DND-41 (cell line): ENCODE results near the gene THOC1.

ENCODE experiments used
- ATAC-seq: fragments of 200-7000 bp; cut with Tn5 transposase; 3 replicates; pipeline ENCODE4 v1.9.1; 2021; ENCODE audit warnings: low read depth; ENCODE audit not compliant: insufficient read depth
- DNase-seq: peaks from one replicate; pipeline ENCODE4 v3.0.0-alpha.2; 2020
- H2AFZ ChIP-seq: 2 replicates; pipeline ENCODE4 v1.6.0; 2012; ENCODE audit warnings: low read depth, low read length
- H3K27ac ChIP-seq: 2 replicates; pipeline ENCODE4 v1.5.1; 2012; ENCODE audit warnings: low read length, inconsistent platforms
- H3K27me3 ChIP-seq: fragments of 200-600 bp; sonication (generic); 2 replicates; pipeline ENCODE4 v1.6.0; 2012; ENCODE audit warnings: low read length, mild to moderate bottlenecking, inconsistent platforms; ENCODE audit not compliant: insufficient read depth, poor library complexity
- H3K36me3 ChIP-seq: 2 replicates; pipeline ENCODE4 v1.5.1; 2012; ENCODE audit warnings: low read length, inconsistent platforms; ENCODE audit not compliant: insufficient read depth
- H3K4me1 ChIP-seq: 2 replicates; pipeline ENCODE4 v1.5.1; 2012; ENCODE audit warnings: mild to moderate bottlenecking, low read length; ENCODE audit not compliant: insufficient read depth
- H3K4me2 ChIP-seq: 2 replicates; pipeline ENCODE4 v1.6.0; 2012; ENCODE audit warnings: mild to moderate bottlenecking, moderate library complexity, low read length, inconsistent platforms; ENCODE audit not compliant: insufficient read depth
- H3K4me3 ChIP-seq, 2 experiments: fragments of 200-600 bp in 1 of 2; shearing (Covaris generic) in 1 of 2; 2 replicates each; pipeline ENCODE4 v1.5.1; 2012 to 2016; ENCODE audit warnings: inconsistent platforms in 2 of 2, low read length in 2 of 2, mild to moderate bottlenecking in 2 of 2, low read depth in 1 of 2, moderate library complexity in 1 of 2
- H3K79me2 ChIP-seq: 2 replicates; pipeline ENCODE4 v1.6.0; 2012; ENCODE audit warnings: low read length, inconsistent platforms; ENCODE audit not compliant: insufficient read depth
- H3K9ac ChIP-seq: 2 replicates; pipeline ENCODE4 v1.6.0; 2012; ENCODE audit warnings: low read depth, mild to moderate bottlenecking, inconsistent platforms, low read length, moderate library complexity
- H3K9me3 ChIP-seq: 2 replicates; pipeline ENCODE4 v1.5.1; 2012; ENCODE audit warnings: low read length, moderate library complexity, mild to moderate bottlenecking, inconsistent platforms; ENCODE audit not compliant: insufficient read depth, severe bottlenecking
- H4K20me1 ChIP-seq: 2 replicates; pipeline ENCODE4 v1.6.0; 2012; ENCODE audit warnings: low read length; ENCODE audit not compliant: insufficient read depth
- EZH2 ChIP-seq: IDR thresholded peaks from 3 replicates; pipeline ENCODE4 v1.6.1; 2012; ENCODE audit warnings: borderline replicate concordance, low read depth, mild to moderate bottlenecking, moderate library complexity, low read length, inconsistent platforms; ENCODE audit not compliant: severe bottlenecking
- TF ChIP-seq, protein P1 (sequence below): IDR thresholded peaks from 2 replicates; pipeline ENCODE4 v1.5.1; 2012; ENCODE audit warnings: borderline replicate concordance, low read length, moderate library complexity, mild to moderate bottlenecking; ENCODE audit not compliant: poor library complexity, severe bottlenecking; ENCODE audit errors: extremely low read depth

The THOC1 gene

GRCh38 chr18:199768-200167, 68.1 kb downstream of the THOC1 start:
- Histone ChIP-seq H3K27ac (no peak overlapping the region), H3K4me1 (no peaks in the 10 kb centered on the region), H3K4me3 (no peak overlapping the region), H3K36me3 (peaks cover 88% of the 10 kb centered on the region), H3K4me2 (no peak overlapping the region), H3K9me3 (no peaks in the 10 kb centered on the region), H3K79me2 (peaks cover 7% of the 10 kb centered on the region), H2AFZ (no peak overlapping the region), H3K27me3 (no peaks in the 10 kb centered on the region), H3K9ac (no peak overlapping the region), H4K20me1 (peaks cover 5% of the 10 kb centered on the region; the same call in 1 of the 2 replicates)
- DNase-seq (no peak), ATAC-seq (no peak)
- TF ChIP-seq, protein P1, sequence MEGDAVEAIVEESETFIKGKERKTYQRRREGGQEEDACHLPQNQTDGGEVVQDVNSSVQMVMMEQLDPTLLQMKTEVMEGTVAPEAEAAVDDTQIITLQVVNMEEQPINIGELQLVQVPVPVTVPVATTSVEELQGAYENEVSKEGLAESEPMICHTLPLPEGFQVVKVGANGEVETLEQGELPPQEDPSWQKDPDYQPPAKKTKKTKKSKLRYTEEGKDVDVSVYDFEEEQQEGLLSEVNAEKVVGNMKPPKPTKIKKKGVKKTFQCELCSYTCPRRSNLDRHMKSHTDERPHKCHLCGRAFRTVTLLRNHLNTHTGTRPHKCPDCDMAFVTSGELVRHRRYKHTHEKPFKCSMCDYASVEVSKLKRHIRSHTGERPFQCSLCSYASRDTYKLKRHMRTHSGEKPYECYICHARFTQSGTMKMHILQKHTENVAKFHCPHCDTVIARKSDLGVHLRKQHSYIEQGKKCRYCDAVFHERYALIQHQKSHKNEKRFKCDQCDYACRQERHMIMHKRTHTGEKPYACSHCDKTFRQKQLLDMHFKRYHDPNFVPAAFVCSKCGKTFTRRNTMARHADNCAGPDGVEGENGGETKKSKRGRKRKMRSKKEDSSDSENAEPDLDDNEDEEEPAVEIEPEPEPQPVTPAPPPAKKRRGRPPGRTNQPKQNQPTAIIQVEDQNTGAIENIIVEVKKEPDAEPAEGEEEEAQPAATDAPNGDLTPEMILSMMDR = no peak
- TF ChIP-seq EZH2 = no peak

DNA sequence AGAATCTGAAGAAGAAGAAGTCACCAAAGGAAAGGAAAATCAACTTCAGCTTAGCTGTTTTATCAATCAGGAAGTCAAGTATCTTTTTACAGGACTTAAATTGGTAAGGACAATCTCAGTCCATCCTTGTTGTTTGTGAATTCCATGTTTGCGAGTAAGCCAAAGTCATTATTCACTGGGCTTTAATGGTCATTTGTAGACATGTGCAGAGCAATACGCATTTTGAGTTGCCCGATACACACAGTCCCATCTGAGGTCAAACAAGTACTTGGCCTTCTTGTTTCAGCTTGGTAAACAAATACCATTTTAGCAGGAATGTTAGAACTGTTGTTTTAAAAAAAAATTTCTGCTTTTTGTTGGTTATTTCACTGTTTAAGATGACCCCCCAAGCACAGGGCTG, 68.6 kb downstream of the THOC1 start:
- Histone ChIP-seq H3K9me3 (no peaks in the 10 kb centered on the region), H3K4me3 (no peak overlapping the region), H3K79me2 (peaks cover 10% of the 10 kb centered on the region), H3K4me2 (no peak overlapping the region), H3K27ac (no peak overlapping the region), H3K36me3 (peaks cover 83% of the 10 kb centered on the region), H4K20me1 (peaks cover 5% of the 10 kb centered on the region; the same call in 1 of the 2 replicates), H2AFZ (no peak overlapping the region), H3K4me1 (no peaks in the 10 kb centered on the region), H3K9ac (no peak overlapping the region), H3K27me3 (no peaks in the 10 kb centered on the region)
- no peak for TF ChIP-seq EZH2
- TF ChIP-seq, protein P1 = no peak
- ATAC-seq (no peak), DNase-seq (no peak)

GRCh38 chr18:195651-196050, 72.2 kb downstream of the THOC1 start:
- Histone ChIP-seq H4K20me1 (peaks cover 23% of the 10 kb centered on the region; the same call in 1 of the 2 replicates), H3K27me3 (no peaks in the 10 kb centered on the region), H3K9ac (no peak overlapping the region), H3K4me3 (no peak overlapping the region), H3K4me1 (no peaks in the 10 kb centered on the region), H3K9me3 (no peaks in the 10 kb centered on the region), H3K79me2 (peaks cover 45% of the 10 kb centered on the region), H3K4me2 (no peak overlapping the region), H3K27ac (no peak overlapping the region), H3K36me3 (peaks cover 74% of the 10 kb centered on the region), H2AFZ (no peak overlapping the region)
- no peak for TF ChIP-seq EZH2
- TF ChIP-seq, protein P1 = no peak
- no peak for DNase-seq
- ATAC-seq = no peak

DNA sequence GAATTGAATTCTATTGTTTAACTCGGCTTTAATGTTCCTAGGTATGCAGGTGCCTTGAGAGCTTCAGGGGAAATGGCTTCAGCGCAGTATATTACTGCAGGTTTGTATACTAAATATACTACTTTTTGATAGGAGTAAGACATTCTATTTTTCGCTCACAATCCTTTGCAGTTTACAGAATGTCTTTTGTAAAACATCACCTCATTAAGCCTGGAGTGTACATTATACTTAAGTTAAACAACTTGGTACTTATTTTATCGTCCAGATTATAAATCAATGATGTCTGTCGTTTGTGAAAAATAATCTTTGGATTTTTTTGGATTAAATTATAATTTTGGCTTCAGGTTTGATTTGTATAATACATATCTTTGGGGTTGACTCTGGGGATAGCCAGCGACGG, 75.0 kb downstream of the THOC1 start:
- Histone ChIP-seq H3K9me3 (no peaks in the 10 kb centered on the region), H4K20me1 (peaks cover 29% of the 10 kb centered on the region; the same call in 1 of the 2 replicates), H3K36me3 (peaks cover 55% of the 10 kb centered on the region), H3K4me3 (no peak overlapping the region), H3K27me3 (no peaks in the 10 kb centered on the region), H3K4me2 (no peak overlapping the region), H3K79me2 (peaks cover 71% of the 10 kb centered on the region), H3K4me1 (no peaks in the 10 kb centered on the region), H3K9ac (no peak overlapping the region), H3K27ac (no peak overlapping the region), H2AFZ (no peak overlapping the region)
- ATAC-seq = no peak
- no peak for DNase-seq
- TF ChIP-seq, protein P1 = no peak
- TF ChIP-seq EZH2 = no peak
